Activated gamma-delta T cell treated with anti-CD3 and anti-CD28 coated beads, Interleukin-2, amount 50 U/mL, for 16 hours (primary cell): ENCODE measurements around the gene FCHSD2.
A peak's percentile ranks its signal among the peaks of the same experiment; 100 is the strongest.
"Not testable (repeated sequence)": the region's sequence is repeated elsewhere in the genome, so short reads cannot be mapped to it uniquely, and the experiment has no call there.

ENCODE experiments used
- DNase-seq: peaks from one replicate; pipeline ENCODE4 v3.0.0-alpha.2; 2020; ENCODE audit warnings: low read depth

Gene FCHSD2

DNA sequence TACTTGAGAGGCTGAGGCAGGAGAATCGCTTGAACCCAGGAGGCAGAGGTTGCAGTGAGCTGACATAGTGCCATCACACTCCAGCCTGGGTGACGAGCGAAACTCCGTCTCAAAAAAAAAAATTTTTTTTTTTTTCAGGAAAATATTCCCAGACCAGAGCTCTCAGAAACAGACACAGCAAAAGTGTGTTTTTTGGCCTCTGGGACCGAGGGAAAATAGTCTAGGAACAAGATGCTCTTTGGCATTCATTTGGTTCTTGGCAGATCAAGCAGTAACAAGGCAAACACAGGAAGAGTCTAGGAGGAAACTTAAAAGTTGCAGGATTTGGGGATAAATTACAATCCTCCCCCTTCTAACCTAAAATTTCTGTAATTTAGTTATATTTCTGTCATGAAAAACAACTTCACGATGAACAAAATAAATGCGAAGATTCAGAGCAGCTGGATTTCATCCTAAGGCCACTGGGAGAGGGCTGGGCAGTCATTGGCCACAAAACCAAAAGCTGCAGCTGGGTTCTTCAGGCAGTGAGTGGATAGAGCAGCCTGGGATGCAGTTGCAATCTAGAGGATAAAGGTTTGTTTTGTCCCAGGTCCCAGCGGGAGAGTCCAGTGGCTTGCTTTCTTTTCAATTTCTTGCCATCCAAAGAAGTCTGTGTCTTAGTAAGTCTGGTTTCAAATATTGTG lies 308.2 kb downstream of the FCHSD2 start:
- DNase-seq = no peak

DNA sequence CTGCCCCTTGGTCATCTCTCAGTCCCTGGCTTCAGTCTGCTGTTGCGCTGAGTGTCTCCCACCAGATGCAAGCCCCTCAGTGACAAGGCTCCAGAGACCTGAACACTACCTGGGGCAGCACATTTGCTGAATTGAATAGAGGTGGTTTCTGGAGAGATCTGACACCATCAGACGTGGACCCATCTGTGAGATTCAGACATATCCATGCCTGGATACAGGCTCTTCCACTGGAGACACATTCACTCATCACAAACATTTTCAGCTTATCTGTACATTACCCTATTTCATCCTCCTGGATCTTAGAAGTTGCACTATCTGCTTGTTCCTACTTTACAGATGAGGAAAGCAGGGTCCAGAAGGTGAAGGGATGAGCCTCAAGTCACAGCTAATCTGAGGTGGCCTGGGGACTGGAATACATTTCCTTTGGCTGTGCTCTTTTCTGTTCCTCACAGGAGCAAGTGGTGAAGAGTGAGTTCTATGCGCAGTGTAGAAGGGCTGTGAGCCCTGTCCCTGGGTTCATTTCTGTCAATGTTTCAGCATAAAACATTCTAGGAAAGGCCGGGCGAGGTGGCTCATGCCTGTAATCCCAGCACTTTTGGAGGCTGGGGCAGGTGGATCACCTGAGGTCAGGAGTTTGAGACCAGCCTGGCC lies 308.9 kb downstream of the FCHSD2 start:
- DNase-seq = no peak

DNA sequence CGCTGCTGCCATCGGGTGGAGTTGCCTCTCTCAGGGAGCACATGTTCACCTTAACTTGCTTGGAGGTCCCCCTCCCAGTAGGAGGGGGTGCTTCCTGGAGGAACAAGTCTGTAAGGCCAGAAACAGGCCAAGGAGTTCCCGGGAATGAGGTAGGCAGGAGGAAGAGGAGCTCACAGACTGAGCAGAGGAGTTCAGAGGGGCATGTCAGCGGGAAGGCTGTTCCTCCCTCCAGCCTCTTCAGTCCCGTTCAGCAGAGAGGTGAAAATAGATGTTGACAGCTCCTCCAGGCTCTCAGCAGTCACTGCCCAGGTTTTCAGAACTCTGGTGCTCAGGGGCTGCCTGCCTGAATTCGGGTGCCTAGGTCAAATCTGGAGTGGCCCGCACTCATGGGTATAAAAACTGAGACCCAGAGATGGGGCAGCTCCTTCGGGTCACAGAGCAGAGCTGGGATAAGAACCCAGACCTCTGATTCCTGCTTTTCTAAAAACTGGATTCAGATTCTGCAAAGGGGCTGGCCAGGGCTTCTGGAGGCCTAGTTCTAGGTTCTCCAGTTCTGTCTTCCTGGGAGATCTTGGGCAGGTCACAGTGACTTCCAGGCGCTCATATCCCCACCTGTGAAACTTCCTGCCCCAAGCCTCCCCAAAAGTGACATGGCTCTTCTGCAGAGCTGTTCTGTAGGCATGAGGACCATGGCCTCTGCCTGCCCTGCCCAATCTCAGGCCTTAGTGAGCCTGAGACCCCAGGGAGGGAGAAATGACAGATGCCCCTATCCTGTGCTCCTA lies 309.6 kb downstream of the FCHSD2 start:
- no peak for DNase-seq

DNA sequence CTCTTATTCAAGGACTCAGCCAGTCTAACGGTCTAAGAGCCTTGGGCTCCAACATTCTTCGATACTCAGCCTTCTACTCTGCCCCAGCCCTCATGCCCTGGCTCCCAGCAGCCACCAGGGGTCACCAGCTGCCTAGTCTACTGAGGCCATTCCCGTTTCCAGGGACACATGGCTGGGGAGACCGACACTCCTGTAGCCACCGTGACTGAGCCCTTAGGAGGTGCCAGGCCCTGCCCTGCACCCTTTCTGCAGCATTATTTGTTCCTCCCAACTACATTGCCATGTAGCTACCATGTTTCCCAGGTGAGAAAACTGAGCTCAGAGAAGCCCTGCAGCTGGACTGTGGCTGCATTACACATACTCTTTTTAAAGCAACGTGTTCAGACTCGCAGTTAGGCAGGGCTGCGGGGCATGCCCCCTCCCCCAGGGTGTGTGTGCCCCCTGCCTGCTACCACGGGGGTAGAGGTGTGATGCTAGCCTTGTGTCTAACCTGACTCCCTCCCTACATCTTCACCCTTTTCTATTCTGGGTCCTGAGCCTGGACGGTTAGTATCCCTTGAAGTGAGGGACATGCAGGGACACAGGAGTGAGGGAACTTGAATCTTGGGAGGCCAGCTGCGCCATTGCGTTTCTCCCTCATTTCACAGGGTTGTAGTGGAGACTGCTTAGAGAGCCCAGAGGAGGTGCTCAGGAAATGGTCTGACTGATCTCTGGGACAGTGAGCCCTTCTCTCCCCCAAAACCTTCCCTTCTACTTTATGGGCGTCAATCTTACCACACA lies 310.4 kb downstream of the FCHSD2 start:
- peak; percentile 32 for DNase-seq

DNA sequence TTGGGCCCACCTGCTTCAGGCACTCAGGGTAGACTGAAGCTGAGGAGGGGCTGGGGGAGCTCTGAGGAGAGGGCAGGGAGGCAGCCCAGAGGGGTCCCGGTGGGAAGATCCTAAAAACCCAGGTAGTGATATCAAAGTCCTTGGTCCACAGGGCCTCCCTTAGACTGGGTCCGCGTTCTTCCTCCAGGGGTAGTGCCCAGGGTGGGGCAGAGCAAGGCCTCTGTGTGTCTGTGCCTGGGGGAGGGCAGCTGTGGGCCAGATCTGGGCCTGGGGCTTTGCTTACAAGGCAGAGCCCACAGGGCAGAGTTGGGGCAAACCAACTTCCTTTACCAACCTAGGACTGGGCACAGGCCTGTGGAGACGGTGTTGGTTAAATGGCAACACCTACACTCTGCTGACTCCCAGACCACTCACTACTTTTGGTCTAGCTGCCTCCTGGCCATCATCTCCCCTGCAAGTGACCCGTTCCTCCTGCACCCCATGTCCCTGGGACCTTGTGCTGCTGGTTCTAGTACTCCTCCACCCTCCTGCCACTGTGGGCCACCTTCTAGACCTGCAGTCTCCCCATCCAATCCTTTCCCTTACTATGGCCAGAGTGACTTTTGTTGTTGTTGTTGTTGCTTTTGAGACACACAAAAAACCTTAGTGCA lies 312.1 kb downstream of the FCHSD2 start:
- no peak for DNase-seq

DNA sequence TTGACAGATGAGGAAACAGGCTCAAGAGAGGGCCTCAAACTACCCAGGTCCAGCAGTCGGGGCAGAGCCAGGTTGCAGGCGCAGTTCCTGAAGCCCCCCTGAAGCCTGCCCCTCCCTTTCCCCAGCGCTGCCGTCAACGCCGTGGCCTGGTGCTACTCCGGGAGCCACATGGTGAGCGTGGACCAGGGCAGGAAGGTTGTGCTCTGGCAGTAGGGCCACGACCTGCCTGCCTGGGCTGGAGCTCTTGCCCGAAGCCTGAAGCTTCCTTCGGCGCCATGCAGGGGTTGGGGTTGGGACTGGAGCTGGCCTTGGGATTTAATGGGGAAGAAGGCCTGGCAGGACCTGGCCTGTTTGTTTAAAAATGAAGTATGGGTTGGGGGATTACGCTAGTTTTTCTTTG lies 312.9 kb downstream of the FCHSD2 start:
- DNase-seq = no peak

DNA sequence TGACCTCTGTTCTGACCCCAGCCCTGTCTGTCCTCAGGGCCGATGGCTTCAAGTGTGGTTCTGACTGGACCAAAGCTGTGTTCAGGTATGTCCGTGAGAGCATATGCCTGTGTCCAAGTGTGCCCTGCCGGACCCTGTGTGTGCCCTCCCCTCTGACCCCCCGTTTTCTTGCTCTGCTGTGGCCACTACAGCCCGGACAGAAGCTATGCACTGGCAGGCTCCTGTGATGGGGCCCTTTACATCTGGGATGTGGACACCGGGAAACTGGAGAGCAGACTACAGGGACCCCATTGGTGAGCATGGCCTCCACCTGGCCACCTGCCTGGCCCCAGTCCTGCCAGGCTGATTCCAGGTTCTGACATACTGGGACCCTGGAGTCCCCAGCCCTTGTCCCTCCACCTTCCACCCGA lies 313.4 kb downstream of the FCHSD2 start:
- no peak for DNase-seq

DNA sequence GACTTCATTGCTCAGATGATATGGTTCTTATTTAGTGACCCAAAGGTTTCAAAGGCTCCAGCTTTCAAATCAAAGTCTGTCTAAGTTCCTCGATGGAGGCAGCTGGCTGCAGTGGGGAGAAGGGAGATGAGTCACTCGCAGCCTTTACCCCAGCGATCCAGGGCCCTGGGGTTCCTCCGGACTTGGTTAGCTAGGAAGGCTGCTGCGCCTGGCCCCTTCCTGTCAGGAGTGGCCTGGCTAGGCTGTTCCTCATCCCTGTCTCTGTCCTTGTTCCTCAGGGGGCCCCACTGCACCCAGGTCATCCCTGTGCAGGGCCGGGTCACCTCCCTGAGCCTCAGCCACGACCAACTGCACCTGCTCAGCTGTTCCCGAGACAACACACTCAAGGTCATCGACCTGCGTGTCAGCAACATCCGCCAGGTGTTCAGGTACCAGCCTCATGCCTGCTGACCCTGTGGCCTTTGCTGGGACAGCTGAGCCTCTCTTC lies 314.0 kb downstream of the FCHSD2 start:
- DNase-seq = no peak

DNA sequence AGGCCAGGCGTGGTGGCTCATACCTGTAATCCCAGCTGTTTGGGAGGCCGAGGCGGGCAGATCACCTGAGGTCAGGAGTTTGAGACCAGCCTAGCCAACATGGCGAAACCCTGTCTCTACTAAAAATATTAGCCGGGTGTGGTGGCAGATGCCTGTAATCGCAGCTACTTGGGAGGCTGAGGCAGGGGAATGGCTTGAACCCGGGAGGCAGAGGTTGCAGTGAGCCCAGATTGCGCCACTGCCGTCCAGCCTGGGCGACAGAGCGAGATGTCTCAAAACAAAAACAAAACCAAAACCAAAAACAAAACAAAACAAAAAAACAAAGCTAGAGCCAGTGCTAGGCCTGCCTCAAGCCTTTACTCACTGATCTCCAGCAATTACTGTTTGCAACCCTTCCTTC lies 314.5 kb downstream of the FCHSD2 start:
- DNase-seq = not testable (repeated sequence)

DNA sequence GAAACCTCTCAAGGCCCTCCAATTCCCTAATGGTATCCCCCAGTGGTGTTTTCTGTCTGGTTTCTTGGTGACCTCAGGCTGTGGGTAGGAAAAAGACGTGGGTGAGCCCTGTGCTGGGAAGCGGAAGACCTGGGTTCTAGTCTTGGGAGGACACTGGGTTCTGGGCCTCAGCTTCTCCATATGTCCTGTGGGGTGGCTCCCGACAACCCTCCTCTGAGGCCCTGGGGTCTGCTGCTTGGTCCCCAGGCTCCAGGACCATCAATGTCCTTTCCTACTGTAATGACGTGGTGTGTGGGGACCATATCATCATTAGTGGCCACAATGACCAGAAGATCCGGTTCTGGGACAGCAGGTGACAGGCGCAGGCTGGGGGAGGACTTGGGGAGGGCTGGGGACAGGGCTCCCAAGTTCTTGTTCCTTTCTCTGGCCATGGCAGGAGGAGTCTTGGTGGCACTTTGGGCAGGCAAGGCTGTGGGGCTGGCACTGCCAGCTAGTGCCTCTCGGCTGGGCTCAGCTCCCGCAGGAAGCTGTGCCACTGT lies 315.1 kb downstream of the FCHSD2 start:
- DNase-seq = no peak

DNA sequence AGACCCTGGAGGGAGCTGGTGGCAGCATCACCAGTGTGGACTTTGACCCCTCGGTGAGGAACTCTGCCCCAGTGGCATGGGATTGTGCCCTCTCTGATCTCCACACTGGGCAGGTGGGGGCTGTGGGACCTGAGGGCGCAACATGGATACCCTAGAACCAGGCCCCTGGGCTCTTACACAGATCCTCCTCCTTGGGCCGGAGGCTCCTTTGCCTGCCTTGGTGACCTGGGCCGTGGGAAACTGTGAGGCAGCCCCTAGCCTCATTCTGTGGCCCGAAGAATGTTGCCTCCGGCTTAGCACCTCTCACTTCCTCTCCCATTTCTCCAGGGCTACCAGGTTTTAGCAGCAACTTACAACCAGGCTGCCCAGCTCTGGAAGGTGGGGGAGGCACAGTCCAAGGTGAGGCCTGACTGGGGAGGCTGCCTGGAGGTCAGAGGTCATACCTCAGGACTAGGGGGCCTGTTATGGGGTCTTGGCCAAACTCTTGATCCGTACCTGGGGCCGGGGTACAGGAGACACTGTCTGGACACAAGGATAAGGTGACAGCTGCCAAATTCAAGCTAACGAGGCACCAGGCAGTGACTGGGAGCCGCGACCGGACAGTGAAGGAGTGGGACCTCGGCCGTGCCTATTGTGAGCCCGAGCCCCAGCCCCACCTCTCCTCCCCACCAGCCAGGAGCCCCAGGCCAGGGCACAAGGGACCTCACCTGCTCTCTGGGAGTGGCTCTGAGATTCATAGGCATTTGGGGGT lies 315.8 kb downstream of the FCHSD2 start:
- DNase-seq = no peak

DNA sequence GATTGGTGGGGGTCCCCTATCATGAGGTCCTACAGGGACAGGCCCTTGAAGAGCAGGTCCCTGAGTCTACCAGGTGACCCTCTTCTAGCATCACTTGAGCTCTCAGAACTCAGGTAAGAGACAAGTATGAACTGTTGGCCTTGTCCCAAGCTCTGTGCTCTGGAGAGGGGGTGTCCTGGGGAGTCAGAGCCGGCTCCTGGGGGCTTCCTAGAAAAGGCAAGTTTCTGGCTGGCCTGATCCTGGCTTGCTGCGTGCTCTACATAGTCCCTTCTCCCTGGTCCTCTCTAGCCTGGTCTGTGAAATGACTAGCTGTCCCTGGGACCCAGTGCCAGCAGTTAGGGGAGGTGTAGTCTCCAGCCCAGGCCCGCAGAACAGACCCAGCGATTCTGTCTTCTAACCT lies 316.5 kb downstream of the FCHSD2 start:
- no peak for DNase-seq

DNA sequence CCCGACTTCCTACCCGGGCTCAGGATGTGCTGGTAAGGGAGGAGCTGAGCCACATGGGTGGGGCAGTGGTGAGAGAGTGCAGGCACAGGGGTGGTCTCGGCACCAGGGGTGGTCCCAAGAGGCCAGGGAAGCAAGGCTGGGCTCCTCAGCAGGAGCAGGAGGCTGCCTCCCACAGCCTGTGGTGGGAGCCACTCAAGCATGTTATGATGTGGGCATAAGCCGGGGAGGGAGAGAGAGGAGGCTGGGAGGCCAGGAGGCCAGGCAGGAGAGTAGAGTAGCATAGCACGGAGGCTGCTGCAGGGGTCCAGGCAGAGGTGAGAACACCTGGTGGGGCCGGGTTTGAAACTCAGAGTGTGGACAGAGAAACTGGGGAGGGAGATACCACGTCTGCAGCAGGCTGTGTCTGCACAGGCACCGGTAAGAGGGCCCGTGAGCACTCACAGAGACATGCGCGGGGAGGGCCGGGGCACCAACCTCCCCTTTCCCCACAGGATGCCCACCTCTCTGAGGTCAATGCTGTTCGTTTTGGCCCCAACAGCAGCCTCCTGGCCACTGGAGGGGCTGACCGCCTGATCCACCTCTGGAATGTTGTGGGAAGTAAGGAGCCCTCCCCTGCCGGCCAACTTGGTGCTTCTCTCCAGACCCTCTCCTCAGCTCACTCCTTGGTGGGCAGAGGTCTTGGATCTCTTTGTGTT lies 317.2 kb downstream of the FCHSD2 start:
- no peak for DNase-seq

DNA sequence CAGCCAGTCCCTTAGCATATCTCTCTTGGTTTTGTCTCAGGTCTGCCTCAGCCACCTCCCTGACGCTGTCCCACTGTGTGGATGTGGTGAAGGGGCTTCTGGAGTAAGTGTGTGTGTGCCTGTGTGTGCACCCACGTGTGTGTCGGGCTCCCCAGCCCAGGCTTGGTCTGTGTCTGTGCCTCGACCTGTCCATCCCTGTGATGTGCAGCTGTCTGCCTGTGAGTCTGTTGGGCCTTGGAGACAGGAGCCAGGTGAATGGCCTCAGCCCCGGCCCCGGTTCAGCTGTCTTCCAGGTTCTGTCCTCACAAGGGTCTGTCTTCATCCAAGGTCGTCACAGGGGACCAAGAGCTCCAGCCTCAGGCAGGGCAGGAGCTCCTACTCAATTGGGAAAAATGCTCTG lies 318.1 kb downstream of the FCHSD2 start:
- no peak for DNase-seq

DNA sequence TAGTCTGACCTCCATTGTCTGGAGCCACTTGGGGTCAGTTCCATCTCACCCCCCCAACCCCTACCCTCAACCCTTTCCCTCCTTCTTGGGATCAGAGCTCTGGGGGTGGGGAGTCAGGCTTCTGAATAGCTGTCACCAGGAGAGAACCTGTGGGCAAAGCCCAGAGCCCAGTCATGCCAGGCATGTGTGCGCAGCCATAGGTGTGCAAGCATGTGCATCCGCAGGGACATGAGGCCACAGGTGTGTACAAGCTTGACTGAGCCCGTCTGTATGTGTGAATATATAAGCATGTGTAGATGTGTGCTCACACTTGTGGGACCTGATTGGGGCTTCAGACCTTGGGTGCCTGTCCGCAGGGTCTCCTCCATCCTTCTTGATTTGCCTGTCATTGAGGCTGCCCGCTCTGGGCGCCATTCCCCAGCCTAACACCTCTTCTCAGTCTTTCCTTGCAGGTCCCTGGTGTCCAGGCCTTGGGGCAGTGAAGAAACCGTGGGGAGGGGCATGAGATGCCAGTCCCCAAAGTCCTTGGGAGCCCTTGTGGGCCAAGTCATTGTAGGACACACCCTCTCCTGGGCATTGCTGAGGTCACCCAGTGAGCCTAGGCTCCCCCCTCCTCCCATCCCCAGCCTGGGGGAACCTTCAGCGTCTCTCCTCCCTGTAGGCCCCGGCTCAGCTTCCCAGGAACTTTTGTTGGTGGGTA lies 318.9 kb downstream of the FCHSD2 start:
- DNase-seq = no peak

DNA sequence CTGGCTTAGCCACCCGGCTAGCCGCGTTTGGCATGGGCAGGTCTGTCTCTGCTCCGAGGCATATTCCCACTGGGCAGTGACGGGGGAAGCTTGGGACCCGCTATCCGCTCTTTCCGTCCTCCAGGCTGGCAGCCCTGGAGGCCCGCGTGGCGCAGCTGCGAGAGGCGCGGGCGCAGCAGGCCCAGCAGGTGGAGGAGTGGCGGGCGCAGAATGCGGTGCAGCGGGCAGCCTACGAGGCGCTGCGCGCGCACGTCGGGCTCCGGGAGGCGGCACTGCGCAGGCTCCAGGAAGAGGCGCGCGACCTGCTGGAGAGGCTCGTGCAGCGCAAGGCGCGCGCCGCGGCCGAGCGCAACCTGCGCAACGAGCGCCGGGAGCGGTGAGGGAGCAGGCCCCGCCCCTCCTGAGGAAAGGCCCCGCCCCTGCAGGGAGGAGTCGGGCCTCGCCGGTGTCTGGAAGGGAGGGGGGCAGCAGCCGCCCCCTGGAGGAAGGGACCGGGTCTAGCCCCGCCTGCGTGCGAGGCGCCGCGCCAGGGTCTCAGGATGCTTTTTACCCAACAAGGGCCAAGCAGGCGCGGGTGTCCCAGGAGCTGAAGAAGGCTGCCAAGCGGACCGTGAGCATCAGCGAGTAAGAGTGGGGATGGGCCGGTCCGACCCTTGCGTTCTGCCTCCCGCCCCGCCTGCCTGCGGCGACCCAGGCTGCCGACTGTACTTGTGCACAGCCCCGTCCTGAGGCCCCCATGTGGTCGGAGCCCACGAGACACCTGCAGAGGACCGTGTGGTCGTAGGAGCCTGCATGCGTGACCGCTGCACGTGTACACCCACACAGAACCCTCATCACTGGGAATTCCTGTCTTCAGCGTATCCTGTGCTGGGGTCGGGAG lies 320.0 kb downstream of the FCHSD2 start:
- peak; percentile 82 for DNase-seq

DNA sequence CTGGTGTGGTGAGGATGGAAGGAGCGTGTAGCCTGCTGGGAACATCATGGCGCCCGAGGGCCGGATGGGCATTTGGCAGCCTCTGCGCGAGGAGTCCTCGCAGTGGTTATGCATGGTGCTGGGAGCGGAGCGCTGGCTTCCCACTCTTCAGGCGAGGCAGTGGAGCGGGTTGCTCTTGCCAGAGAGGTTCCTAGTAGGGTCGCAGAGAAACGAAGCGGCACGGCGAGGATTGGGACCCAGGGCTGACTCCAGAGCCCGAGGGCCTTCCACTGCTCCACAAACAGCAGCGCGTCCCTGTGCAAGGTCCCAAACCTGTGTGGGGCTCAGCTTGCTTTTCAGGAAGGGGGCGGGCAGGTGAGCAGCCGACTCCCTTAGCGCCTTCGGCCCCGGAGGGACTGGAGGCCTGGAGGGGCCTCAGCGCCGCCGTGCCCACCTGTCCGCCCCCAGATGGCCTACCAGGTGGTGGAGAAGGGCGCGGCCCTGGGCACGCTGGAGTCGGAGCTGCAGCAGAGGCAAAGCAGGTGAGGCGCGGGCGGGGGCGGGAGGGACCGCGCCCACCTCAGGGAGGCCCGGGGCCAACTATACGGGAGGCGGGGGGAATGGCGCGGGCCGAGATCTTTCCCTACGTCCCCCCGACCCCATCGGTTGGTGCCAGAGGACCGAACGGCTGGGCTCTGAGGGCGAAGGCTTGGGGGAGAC lies 320.7 kb downstream of the FCHSD2 start:
- no peak for DNase-seq
